Muscle of leg (tissue), 11 donors: ENCODE results near the gene LIG4. TPM values are rescaled to one million over a fixed set of nuclear protein-coding genes. Genes with fewer than 3 reads are reported as not detected.

Source experiments
- DNase-seq: peaks from one replicate; pipeline ENCODE4 v3.0.0; 2013
- H3K27ac ChIP-seq: one replicate; pipeline ENCODE4 v1.5.1; 2013; ENCODE audit warnings: mild to moderate bottlenecking, low read length, control low read depth
- H3K27me3 ChIP-seq: one replicate; pipeline ENCODE4 v1.6.1; 2013; ENCODE audit warnings: low read length; ENCODE audit not compliant: control insufficient read depth, insufficient read depth
- H3K36me3 ChIP-seq: one replicate; pipeline ENCODE4 v1.6.1; 2013; ENCODE audit warnings: low read length; ENCODE audit not compliant: control insufficient read depth, insufficient read depth
- H3K4me1 ChIP-seq: one replicate; pipeline ENCODE4 v1.6.1; 2013; ENCODE audit warnings: low read length; ENCODE audit not compliant: control insufficient read depth, insufficient read depth
- H3K4me3 ChIP-seq: one replicate; pipeline ENCODE4 v1.5.1; 2013; ENCODE audit warnings: low read length, control low read depth
- H3K9me3 ChIP-seq: replicated peaks from 2 replicates; pipeline ENCODE4 v1.6.1; 2013; ENCODE audit warnings: low read depth, low read length; ENCODE audit not compliant: control insufficient read depth
- WGBS: methylation state at CpG from one replicate; pipeline ENCODE4 v1.1.5; 2013; ENCODE audit warnings: missing lambda C conversion rate; ENCODE audit not compliant: insufficient coverage; 5-methylcytosine and 5-hydroxymethylcytosine counted together
- polyA plus RNA-seq, 8 donors: library from polyadenylated mRNA; unstranded; fragments of 120-200 nt; gene quantifications; one replicate each; pipeline versions ENCODE4 v1.2.1 to v1.2.3, GENCODE V29; 2013; ENCODE audit warnings: inconsistent platforms in 1 of 8, low replicate concordance in 1 of 8; ENCODE audit not compliant: insufficient read length in 8 of 8, insufficient read depth in 1 of 8
- total RNA-seq: library from RNA; stranded (reverse); fragments of 120-200 nt; gene quantifications from one replicate; pipeline ENCODE4 v1.2.4, GENCODE V29; 2013

Gene LIG4
- total and polyA plus RNA-seq, 9 donors = 7.0 to 15.4 (median 8.9) TPM

DNA sequence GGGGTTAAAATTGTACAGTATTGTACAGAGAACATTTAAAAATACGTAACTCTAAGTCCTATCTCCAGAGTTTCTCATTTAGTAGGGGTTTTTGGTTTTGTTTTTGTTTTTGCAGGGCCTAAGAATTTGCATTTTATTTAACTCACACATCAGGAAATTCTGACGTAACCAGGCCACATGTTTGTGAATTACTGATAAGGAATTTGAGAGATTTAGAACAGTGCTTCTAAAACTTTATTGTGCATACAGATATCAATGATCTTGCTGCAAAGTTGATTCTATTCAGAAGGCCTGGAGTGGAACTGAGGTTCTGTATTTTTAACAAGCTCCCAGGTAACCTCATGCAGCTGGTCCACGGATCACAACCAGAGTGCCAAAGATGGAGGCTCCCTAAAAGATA, 49.3 kb downstream of the LIG4 start:
- WGBS = no CpG with 5 or more reads among the region's 3 CpGs
- H3K36me3 ChIP-seq = no peaks in the 10 kb centered on the region
- no peaks in the 10 kb centered on the region for H3K27me3 ChIP-seq
- no peak overlapping the region for H3K27ac ChIP-seq
- H3K4me1 ChIP-seq = no peaks in the 10 kb centered on the region
- no peak overlapping the region for H3K4me3 ChIP-seq
- H3K9me3 ChIP-seq = peaks cover 5% of the 10 kb centered on the region
- no peak for DNase-seq

DNA sequence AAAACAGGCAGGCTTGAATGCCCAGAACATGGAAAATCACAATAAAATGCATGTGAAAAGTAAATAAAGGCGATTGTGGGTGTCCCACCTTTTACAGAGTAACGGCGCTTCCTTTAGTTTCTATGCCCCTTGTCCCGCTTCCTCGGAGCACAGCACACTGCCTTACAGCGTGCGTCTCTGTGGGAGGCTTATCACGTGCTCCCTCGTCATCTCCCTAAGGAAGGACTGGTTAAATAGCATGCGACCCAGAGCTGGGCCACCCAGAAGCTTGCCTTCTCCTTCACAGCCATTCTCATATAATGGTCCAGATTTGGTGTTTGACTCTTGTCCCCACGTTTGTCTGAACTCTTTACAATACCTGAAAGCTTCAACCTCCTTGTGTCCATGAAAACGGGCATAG, 56.6 kb downstream of the LIG4 start:
- WGBS = 77% methylated on average over 11 of the region's 12 CpGs
- no peak for DNase-seq
- no peaks in the 10 kb centered on the region for H3K36me3 ChIP-seq

More for the DNA sequence above, 56.6 kb downstream of the LIG4 start:
- Histone ChIP-seq H3K4me3 (no peak overlapping the region), H3K4me1 (no peaks in the 10 kb centered on the region), H3K27me3 (no peaks in the 10 kb centered on the region), H3K9me3 (no peaks in the 10 kb centered on the region), H3K27ac (no peak overlapping the region)

Other genes with a start within 250 kb of the LIG4 start
- 7.9 TPM for gene ABHD13, start 2.9 kb upstream of the LIG4 start, total RNA-seq
- 10 to 100 TPM in 2 of 8 donors, 1 to 10 TPM in 6; 7.0 to 11.9 (median 9.3) TPM for gene ABHD13, start 2.9 kb upstream of the LIG4 start, polyA plus RNA-seq
- gene TNFSF13B, start 54.2 kb upstream of the LIG4 start, total RNA-seq = 1.7 TPM
- 1 to 10 TPM; 1.6 to 5.3 (median 2.3) TPM for gene TNFSF13B, start 54.2 kb upstream of the LIG4 start, polyA plus RNA-seq